NCI-H128 (cell line): ENCODE measurements around the gene SMIM15.

ENCODE experiments used
- DNase-seq: peaks from one replicate; lab custom pipeline; 2025; ENCODE audit not compliant: unreplicated experiment; lab: John Stamatoyannopoulos, UW

The SMIM15 gene

DNA sequence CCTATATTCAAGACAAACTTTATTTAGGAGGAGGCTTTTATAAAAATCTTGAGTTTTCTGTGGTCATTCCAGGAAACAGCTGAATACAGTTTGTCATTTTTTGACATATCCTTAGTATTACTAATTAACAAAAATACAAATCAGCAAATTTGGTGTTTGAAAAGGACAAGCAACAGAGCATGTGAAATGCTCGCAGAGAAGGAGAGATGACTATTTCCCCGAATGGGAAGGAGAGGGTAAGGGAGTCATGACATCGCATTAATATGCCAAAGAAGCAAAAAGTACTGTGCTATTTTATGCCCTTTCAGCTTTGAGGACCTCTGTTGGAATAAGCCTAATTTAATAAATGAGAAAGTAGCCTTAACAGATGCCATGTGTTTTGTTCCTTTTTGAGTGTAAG is 1.8 kb downstream of the SMIM15 start:
- no peak for DNase-seq

DNA sequence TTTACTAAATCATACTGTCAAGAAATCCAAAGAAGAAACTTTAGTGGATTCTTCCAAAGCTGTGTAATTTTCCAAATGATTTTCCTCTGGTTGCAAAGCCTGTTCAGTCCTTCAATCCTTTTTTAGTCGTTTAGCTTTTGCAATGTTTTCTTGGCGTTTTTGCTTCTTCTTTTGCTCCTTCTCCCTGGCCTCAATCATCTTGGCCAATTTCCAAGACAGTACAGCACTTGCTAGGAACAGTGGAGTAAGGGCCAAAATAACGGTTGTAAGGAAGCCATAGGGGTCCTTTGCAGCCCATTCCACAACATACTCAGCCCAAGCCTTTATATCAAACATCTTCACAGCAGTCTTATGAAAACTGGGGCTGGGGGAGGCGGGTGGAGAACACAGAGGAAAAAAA is 2.4 kb downstream of the SMIM15 start:
- DNase-seq: no peak

DNA sequence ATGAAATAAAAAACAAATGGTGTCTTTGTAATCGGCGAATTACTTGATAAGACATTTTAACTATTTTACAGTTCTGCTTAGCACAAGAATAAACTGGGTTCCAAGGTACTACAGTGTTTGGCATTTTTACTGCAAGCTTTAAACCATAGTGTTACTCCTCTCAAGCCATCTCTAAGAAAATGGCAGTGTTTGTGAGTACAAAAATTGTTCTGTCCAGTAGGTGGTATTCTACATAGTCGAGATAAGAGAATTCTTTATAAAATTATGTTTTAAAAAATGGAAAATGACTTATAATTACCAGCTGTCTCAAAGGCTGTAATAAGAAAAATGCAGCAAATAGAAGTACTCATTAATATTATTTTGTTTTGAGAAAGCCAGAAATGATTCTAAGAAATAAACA is 3.2 kb downstream of the SMIM15 start:
- no peak for DNase-seq

DNA sequence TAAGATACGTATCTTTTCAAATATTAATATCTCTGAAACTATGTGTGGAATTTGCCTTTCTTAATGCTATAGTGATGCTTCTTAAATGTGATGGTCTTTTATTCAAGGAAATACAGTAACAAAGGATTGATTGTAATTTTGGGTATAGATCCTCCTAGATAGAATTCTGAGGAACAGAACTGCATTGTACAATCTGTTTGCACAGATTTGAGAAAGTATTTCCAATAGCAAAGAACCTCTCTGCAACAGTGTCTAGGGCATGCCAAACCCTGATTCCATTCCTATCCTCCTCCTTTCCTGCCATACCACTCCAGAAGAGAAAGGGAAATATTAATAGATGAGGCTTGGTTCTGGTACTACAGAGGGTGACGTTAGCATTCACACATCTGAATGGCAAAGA is 10.4 kb downstream of the SMIM15 start:
- no peak for DNase-seq

DNA sequence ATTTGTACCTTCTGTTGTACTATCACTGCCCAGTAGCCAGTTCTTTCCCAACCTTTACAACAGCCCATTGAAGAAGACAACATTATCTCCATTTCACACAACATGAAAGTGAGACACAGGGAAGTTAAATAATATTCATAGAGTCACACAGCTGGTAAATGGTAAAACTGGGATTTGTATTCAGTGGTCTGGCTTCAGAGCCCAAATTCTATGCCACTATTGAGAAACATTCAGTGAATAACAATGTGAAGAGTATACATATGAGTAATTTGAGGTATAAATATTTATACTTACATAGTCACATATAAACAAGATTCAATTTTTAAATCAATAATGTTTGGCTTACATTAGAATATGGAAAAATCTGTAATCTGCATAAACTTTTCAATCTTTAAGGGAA is 13.8 kb downstream of the SMIM15 start:
- DNase-seq: no peak

DNA sequence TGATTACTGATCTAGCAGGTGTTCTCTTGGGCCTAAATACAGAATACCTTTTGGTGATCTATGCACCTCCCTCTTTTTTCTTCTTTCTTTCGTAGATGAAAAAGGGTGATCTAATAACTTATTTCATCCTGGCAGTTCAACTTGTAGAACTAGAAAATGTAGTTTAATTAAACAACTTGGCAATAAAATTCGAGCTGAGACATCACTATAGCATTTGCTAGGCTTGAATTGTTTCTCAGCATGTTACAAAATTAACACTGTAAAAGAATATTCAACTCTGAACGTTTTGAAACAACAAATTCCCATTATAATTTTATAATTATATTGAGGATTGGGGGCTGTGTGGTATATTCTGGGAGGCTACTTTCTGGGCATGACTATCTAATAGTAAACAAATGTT is 19.5 kb downstream of the SMIM15 start:
- no peak for DNase-seq

DNA sequence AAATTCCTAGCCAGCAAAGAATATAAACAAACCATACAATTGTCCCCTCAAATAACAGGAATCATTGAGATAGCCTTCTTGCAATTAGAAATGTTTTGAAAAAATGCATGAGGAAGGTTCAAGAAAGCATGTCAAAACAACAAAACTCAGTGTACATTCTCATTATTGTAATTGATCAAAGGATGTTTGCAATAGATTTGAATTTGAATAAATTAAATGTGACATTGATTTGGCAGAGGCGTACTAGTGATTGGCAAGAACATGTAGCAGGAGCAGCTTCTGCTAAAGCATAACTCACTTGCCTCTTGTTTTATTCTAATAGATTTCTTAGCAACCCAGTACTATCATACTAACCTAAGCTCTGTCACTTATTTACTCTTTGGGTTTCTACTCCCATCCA is 19.9 kb downstream of the SMIM15 start:
- DNase-seq: no peak

DNA sequence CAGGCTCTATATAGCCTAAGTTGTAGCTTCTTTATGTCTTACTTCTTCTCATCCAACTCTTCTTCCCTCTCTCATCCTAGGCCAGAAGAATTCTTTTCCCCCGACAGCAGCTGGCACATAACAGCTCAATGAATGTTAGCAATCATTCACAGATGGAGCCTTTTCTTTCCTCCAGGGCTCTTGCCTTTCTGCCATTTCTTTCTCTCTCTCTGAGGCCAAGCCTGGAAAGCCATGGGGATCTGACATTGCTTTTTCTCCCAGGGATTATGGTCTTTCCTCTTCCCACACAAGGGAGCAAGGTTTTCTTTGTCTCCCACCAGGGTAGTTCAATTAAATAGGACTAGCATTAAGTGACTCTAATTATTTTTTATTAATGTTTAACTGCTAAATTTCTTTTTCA is 20.5 kb downstream of the SMIM15 start:
- DNase-seq: no peak

DNA sequence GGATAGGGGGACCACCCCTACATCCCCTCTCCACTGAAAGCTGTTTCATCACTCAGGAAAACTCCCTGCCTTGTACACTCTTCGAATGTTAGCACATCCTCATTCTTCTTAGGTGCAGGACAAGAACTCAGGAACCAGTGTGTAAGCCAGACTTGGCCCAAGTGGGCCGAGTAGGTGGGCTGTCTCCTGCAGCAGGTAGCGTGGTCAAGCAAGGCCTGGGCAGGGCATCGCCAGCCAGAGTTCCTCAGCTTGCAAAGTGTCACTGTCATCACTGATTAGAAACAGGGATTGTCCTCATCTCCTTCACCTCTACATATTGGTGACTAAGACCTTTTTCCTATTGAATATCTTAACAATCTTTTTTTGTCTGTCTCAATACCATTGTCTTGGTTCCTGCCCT is 22.3 kb downstream of the SMIM15 start:
- no peak for DNase-seq

DNA sequence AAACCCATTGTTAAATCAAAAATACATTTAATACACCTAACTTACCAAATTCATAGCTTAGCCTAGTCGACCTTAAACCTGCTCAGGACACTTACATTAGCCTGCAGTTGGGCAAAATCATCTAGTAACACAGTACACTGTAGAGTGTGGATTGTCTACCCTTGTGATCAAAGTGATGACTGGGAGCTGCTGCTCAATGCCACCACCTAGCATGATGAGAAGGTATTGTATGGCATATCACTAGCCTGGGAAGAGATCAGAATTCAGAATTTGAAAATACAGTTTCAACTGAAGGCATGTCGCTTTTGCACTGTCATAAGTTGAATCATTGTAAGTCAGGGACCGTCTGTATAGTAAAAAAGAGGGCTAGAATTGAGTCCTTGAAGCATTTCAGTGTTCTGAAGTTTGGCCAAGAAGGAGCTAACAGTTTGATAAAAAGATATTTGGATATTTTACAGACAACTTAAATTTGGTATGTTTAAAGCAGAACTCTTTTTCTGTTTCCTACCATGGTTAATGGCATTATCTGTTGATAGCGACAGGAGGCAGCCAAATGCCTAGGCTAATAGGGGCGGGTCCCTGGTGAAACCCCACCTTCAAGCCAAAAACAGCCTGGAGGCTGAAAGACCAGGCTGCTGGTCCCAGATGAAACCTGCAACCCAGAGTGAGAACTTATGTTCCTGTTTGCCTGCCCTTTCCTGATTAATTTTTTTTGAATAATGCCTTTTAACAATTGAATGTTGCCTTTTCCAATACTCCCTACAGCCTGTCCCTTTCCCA is 23.0 kb downstream of the SMIM15 start:
- DNase-seq: no peak

DNA sequence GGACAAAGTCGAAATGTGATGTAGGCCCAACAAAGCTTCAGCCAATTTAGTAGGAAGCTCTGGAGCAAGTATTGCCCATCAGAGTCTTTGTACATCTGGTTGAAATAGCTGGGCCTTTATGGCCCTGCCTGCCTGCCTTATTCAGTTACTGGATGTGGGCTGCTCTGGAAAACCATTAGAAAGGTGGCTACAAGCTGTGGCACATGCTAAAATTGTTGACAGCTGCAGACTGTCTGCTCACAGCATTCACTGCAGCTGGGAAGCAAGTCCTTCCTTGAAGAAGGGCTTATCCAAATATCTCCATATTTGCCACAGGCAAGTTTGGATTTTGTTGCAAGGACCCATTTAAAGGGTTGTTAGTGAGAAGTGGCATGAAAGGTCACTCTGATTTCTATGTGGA is 24.4 kb downstream of the SMIM15 start:
- no peak for DNase-seq

DNA sequence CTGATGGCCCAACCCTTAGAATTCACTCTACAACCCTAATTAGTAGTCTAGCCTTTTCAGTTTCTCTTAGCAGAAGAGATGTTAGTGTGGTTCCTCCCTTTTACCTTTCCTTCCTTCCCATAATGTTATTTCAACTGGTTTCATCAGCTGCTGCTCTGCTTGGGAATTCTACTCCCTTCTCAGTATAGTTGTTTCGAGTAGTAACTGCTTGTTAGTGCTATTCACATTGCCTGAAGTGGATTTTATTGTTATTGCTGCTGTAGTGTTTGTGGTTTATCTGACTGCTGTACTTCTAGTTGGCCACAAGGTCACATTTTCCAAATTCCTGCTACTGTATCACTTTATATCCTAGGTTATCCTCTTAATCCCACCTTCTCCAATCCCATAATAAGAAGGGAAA is 29.7 kb downstream of the SMIM15 start:
- no peak for DNase-seq

DNA sequence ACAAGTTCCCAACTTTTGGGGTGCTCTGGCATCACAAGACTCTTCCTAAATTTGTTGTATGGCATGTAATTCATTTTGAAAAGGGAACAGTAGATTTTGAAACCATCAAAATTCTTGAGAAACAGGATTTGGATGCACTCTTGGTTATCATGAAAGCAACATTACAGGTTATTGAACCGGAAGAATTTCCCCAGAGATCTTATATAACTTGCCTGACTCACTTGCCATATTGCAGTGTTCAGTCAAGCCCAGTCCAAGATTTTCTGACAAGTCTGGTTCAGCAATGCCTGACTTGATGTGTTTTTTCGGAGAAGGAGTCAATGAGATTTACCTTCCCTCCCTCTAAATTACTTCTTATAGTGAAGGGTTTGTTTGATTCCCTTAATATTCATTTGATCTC is 32.0 kb downstream of the SMIM15 start:
- DNase-seq: no peak

DNA sequence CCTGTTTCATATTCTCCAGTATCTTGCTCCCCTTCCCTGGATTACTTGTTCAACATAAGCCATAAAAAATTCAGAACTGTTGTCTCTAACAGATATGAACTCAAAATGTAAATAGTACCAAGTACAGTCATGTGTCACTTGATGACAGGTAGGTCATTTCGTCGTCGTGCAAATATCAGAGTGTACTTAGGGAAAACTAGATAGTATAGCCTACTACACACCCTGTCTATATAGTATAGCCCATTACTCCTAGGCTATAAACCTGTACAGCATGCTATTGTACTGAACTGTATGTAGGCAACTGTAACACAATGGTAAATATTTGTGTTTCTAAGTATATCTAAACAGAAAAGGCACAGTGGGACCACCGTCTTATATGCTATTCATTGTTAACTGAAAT is 39.1 kb downstream of the SMIM15 start:
- DNase-seq: no peak

DNA sequence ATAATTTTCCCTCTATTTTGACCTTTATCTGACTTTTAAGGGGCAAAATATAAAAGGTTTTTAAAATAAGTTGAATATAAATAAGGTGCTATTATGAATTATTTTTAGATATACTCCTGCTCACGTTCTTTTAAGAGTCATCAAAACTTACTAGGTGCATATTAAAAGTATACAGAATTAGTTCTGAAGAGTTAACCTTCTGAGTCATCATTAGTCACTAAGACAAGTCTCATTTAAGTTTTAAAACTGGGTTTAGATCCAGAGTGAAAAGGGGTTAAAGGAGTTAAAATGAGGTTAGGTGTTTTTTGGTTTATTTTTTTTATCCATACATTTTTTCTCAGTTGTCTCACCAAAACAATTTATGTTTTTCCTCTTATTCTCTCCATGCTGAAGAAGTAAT is 41.7 kb downstream of the SMIM15 start:
- DNase-seq: no peak

DNA sequence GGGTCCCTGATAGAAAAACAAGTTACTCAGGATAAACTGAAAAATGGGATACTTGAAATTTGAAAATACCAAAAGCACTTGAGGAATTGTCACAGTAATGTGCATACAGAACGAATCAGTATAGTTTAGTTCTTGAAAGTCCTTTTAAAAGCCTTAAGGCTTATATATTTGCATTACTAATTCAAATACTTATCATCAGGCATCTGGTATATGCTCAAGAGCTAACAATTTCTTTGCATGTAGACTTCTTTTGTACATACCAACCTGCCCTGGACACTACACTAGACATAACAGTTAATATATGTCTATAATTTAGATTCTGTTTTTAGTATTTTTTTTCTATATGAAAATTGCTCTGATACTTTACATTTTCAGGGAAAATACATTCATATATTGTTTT is 43.2 kb downstream of the SMIM15 start:
- DNase-seq: no peak

DNA sequence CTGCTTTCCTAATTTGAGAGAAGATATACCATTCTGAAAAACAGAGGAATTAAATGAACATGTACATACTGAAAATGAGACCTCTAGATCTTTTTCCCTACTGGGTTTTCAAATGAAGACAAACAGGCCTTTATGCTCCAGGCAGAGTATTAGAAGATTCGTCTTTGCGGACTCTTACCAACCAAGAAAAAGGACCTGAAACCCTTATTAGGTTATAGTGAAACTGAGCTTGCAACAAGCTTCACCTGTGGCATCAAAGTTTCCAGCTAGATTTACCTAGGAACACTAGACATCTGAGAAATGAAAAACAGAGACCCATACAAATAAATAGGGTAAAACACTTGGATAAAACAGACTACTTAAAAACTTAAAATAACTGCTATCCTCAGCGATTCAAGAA is 46.3 kb downstream of the SMIM15 start:
- no peak for DNase-seq

DNA sequence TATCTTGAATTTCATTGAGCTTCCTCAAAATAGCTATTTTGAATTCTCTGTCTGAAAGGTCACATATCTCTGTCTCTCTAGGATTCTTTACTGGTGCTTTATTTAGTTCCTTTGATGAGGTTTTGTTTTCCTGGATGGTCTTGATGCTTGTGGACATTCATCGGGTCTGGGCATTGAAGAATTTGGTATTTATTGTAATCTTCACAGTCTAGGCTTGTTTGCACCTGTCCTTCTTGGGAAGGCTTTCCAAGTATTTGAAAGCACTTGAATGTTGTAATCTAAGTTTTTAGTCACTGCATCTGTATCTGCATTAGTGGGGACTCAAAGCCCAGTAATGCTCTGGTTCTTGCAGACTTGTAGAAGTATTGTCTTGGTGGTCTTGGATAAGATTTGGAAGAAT is 47.8 kb downstream of the SMIM15 start:
- DNase-seq: no peak
